MG63 (cell line): ENCODE results near the gene ADAMTS16. TPM values are rescaled to one million over a fixed set of nuclear protein-coding genes. Genes with fewer than 3 reads are reported as not detected.
A peak's percentile ranks its signal among the peaks of the same experiment; 100 is the strongest.

ENCODE experiments used
- DNase-seq: peaks from one replicate; pipeline ENCODE4 v3.0.0-alpha.2; 2020
- H3K27me3 ChIP-seq: fragments of 250-450 bp; sonication (Bioruptor Pico); 2 replicates; pipeline ENCODE4 v1.5.1; 2020; ENCODE audit warnings: mild to moderate bottlenecking, moderate library complexity
- H3K36me3 ChIP-seq: fragments of 250-450 bp; sonication (Bioruptor Pico); 2 replicates; pipeline ENCODE4 v1.5.1; 2020; ENCODE audit warnings: mild to moderate bottlenecking, moderate library complexity
- H3K4me3 ChIP-seq: fragments of 250-450 bp; sonication (Bioruptor Pico); 2 replicates; pipeline ENCODE4 v1.5.1; 2020; ENCODE audit warnings: mild to moderate bottlenecking, moderate library complexity
- H3K9me3 ChIP-seq: fragments of 250-450 bp; sonication (Bioruptor Pico); 2 replicates; pipeline ENCODE4 v1.5.1; 2020; ENCODE audit warnings: mild to moderate bottlenecking, moderate library complexity
- total RNA-seq: library from RNA; depleted of rRNA; stranded (reverse); fragments of >200 nt; shearing (Covaris generic); gene quantifications from 2 replicates; pipeline ENCODE4 v1.2.3, GENCODE V29; 2014; ENCODE audit warnings: low replicate concordance

The ADAMTS16 gene
- total RNA-seq, 1 experiment from 2014 or later = not detected

DNA sequence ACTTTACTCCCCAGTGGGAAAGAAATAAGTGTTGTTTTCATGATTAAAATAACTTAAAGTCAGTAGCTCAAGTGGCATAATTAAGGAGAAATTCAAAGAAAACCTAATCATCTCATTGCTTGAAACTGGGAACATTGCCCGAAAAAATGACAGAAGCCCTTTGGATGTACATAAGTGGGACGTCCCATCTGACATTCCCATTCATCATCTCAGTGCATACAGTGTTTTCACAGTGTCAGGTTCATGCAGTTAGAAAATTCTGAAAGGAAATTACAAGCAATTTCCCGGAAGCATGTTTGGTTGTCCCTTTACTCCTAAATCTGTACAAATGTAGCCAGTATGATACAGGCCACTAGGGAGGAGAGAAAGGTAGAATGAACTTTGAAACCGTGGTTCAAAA, 95.6 kb downstream of the ADAMTS16 start:
- no peak for DNase-seq
- peaks cover 11% of the 10 kb centered on the region for H3K27me3 ChIP-seq
- H3K4me3 ChIP-seq = no peak overlapping the region
- no peaks in the 10 kb centered on the region for H3K36me3 ChIP-seq
- H3K9me3 ChIP-seq = no peaks in the 10 kb centered on the region

DNA sequence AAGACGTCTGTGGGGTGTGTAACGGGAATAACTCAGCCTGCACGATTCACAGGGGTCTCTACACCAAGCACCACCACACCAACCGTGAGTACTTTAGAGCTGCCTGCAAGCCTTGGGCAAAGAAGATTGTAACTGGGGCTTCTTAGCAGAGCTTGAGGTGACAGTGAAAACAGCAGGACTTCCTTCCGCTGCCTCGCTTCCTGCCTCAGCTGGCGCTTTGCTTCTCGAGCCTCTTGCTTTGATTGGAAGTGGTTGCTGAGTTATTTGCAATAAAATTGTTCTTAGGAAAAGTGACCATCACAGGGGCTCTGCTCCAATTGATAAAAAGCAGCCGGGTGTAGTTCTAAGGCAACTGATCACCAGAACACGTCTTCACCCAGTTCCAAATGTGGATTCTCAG, 99.1 kb downstream of the ADAMTS16 start:
- no peak for DNase-seq
- Histone ChIP-seq H3K36me3 (no peaks in the 10 kb centered on the region), H3K4me3 (no peak overlapping the region), H3K27me3 (peaks cover 31% of the 10 kb centered on the region), H3K9me3 (no peaks in the 10 kb centered on the region)

DNA sequence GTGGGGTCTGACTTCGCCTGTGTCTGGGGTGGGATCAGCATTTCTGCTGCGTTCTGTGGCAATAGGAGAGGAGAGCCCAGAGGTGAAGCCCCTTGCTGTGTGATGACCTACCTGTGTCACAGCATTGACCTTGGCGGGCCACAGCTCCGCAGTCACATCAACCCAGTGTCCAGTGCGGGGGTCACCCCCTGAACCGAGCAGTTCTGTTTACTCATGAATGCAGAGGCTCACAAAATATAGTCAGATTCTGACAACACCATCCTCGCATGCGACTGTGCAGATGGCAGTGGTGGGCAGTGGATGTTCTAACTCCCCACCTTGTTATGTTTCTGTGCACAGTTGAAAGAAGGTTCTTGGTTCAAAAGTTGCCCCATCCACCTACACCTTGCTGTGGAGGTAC, 100.1 kb downstream of the ADAMTS16 start:
- no peaks in the 10 kb centered on the region for H3K9me3 ChIP-seq
- H3K36me3 ChIP-seq = no peaks in the 10 kb centered on the region
- peaks cover 38% of the 10 kb centered on the region for H3K27me3 ChIP-seq
- no peak overlapping the region for H3K4me3 ChIP-seq
- DNase-seq = no peak

DNA sequence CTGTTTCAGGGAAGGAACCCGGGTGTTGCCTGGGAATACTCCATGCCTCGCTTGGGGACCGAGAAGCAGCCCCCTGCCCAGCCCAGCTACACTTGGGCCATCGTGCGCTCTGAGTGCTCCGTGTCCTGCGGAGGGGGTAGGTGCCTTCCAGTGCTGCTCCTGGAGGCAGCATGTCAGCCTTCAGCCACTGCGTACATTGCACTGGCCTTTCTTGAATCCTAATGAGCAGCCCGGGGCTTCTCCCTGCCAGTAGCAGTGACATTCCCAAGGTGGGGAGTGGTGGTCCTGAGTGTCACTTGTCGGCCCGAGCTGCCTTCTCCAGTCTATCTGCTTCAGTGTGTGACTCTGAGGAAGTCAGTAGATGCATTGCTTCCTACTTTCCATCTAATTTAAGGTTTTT, 101.9 kb downstream of the ADAMTS16 start:
- H3K27me3 ChIP-seq = peaks cover 38% of the 10 kb centered on the region
- H3K4me3 ChIP-seq = no peak overlapping the region
- H3K36me3 ChIP-seq = no peaks in the 10 kb centered on the region
- no peak for DNase-seq
- no peaks in the 10 kb centered on the region for H3K9me3 ChIP-seq

DNA sequence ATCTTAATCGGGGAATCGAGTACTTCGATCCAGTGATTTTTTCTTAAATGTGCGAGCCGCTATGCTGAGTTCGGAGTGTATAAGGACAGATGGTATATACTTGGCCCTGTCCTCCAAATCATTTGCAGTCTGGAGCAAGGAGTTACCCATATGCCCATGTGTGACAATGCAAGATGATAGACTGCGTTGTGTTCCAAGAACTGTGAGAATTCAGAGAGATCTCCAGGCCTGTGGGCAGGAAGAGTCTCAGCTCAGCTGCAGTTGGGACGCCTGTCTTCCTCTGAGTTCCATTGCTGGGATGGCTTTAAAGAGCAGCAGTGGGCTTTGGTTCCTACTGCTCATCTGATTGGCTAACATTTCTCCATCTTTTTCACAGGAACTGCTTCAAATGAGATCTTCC, 106.6 kb downstream of the ADAMTS16 start:
- peaks cover 28% of the 10 kb centered on the region for H3K27me3 ChIP-seq

DNA sequence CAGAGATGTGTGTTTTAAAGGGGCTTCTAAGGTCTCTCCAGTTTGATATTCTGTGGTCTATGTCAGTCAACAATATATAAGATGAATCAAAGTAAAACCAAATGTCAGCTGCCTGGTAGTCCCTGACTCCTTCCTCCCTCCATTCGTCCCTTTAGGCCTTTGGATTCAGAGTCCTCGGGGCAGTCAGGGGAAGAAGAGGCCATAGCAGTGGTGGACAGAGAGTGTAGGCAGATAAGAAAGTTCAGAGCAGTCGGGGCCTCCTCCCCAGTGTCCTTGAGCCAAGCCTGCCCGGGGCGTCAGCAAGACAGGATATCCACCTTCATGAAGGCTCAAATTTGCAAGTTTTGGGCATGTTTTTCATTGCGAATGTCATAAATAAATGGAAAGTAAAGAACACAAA, 110.6 kb downstream of the ADAMTS16 start:
- H3K4me3 ChIP-seq = no peak overlapping the region
- H3K9me3 ChIP-seq = peaks cover 10% of the 10 kb centered on the region
- peaks cover 4% of the 10 kb centered on the region; the same call in 1 of the 2 replicates for H3K27me3 ChIP-seq
- DNase-seq = no peak
- H3K36me3 ChIP-seq = no peaks in the 10 kb centered on the region

More for the DNA sequence above, 106.6 kb downstream of the ADAMTS16 start:
- no peak overlapping the region for H3K4me3 ChIP-seq
- DNase-seq = no peak
- no peaks in the 10 kb centered on the region for H3K36me3 ChIP-seq
- H3K9me3 ChIP-seq = no peaks in the 10 kb centered on the region

DNA sequence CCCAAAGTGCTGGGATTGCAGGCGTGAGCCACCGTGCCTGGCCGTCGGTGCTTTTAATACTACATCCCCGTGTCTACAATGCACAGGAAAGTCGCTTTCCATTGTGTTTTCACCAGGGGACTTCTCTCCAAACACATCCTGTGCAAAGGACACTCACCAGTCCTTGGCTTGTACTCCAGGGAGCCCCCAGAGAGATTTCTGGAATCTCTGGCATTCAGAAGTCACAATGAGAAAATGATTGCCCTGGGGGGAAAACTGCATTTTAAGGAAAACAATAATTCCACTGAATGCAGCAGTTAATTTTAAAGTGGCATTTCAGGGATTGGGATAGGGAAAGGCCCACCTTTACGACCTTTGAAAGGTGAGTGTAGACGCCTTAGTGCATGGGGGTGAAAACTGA, 112.0 kb downstream of the ADAMTS16 start:
- no peaks in the 10 kb centered on the region for H3K36me3 ChIP-seq
- H3K27me3 ChIP-seq = peaks cover 14% of the 10 kb centered on the region
- DNase-seq = no peak
- H3K9me3 ChIP-seq = peaks cover 20% of the 10 kb centered on the region
- no peak overlapping the region for H3K4me3 ChIP-seq

DNA sequence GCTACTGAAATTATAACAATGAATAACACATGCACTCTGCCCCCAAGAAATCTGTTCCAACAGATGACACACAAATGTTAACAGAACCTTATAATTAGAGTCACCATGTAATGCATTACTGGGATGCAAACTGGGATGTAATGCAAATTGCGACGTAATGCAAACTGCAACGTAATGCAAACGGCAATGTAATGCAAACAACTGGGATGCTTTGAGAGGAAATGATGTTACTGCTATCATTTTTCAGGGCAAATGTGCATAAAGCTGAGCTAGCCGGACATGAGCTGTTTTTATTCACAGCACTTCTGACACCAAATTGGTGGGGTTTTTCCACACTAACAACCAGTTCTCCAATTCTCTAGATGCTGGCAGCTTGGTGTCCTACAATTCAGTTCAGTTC, 117.2 kb downstream of the ADAMTS16 start:
- no peak for DNase-seq
- Histone ChIP-seq H3K27me3 (peaks cover 30% of the 10 kb centered on the region), H3K4me3 (no peak overlapping the region), H3K9me3 (peaks cover 20% of the 10 kb centered on the region), H3K36me3 (no peaks in the 10 kb centered on the region)

DNA sequence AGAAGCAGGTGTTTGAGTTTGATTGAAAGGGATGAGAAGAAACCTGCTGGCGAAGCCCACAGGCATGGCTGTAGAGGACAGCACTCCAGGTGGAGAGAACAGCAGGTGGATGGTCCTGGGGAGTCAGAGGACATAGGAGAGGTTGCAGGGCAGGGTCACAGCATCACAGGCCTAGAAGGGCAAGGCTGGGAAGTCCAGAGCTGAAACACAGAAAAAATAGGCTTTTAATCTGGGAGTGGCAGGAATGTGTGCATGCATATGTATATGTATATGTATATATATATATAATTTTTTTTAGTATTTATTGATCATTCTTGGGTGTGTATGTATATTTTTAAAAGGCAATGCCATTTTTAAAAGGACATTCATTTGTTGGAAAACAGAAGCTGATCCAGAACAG, 118.4 kb downstream of the ADAMTS16 start:
- H3K36me3 ChIP-seq = no peaks in the 10 kb centered on the region
- H3K4me3 ChIP-seq = no peak overlapping the region
- H3K27me3 ChIP-seq = peaks cover 30% of the 10 kb centered on the region
- no peak for DNase-seq
- H3K9me3 ChIP-seq = peaks cover 20% of the 10 kb centered on the region

DNA sequence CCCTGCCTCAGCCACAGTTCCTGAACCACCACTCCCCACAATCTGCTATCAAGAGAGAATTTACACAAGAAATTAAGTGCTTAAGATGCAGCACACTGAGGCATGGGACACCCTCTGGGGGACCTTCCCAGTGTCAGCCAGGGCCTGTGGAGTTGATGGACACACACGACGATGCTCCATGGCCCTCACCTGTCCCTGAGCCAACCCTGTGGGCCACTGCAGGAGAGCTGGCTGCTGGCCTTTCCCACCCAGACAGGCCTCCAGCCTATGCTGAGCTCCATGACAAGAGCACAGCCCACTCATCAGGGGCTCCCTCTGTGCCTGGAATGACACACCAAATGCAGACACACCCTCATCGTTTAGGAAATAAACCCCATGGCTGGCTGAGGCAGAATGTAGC, 124.6 kb downstream of the ADAMTS16 start:
- Histone ChIP-seq H3K36me3 (no peaks in the 10 kb centered on the region), H3K4me3 (no peak overlapping the region), H3K27me3 (peaks cover 9% of the 10 kb centered on the region; the same call in 1 of the 2 replicates), H3K9me3 (no peaks in the 10 kb centered on the region)
- DNase-seq = no peak

DNA sequence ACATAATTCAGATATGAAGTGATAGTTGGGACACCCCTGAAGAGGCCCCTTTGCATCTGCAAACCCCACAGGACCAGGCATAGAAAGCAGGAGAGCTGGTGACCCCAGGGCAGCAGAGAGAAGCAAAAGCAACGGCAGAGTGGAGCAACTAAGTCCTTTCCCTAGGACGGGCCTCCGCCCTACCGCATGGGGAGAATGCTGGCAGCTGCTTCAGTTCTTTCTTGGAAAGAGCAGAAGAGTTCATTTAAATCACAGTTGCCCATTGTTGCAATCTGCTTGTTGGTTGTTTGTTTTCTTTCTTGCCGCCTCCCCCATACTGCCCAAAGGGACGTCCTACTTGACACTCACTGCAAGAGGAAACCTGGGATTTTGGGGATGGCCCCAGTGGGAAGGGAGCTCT, 126.2 kb downstream of the ADAMTS16 start:
- no peaks in the 10 kb centered on the region for H3K9me3 ChIP-seq
- H3K4me3 ChIP-seq = no peak overlapping the region

DNA sequence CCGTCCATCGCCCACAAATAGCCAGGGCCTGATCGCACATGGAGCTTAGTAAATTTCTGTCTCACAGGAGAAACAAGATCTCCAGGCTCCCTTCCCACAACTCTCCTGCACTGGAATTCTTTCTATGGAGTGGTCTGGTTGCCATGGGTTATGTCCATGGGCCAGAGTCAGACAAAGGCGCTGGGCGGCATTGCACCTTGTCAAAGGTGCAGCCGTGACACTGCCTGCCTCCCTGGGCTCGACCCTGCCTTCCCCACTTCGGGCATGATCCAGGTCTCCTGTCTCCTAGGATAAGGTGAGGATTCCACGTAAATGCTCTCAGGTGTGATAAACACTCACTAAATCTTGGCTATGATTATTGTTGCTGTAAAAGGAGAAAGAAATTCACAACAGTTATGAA, 130.0 kb downstream of the ADAMTS16 start:
- H3K36me3 ChIP-seq = no peaks in the 10 kb centered on the region
- H3K27me3 ChIP-seq = peaks cover 5% of the 10 kb centered on the region
- H3K9me3 ChIP-seq = no peaks in the 10 kb centered on the region
- no peak for DNase-seq
- H3K4me3 ChIP-seq = no peak overlapping the region

More for the DNA sequence above, 126.2 kb downstream of the ADAMTS16 start:
- Histone ChIP-seq H3K36me3 (no peaks in the 10 kb centered on the region), H3K27me3 (peaks cover 8% of the 10 kb centered on the region)
- no peak for DNase-seq

DNA sequence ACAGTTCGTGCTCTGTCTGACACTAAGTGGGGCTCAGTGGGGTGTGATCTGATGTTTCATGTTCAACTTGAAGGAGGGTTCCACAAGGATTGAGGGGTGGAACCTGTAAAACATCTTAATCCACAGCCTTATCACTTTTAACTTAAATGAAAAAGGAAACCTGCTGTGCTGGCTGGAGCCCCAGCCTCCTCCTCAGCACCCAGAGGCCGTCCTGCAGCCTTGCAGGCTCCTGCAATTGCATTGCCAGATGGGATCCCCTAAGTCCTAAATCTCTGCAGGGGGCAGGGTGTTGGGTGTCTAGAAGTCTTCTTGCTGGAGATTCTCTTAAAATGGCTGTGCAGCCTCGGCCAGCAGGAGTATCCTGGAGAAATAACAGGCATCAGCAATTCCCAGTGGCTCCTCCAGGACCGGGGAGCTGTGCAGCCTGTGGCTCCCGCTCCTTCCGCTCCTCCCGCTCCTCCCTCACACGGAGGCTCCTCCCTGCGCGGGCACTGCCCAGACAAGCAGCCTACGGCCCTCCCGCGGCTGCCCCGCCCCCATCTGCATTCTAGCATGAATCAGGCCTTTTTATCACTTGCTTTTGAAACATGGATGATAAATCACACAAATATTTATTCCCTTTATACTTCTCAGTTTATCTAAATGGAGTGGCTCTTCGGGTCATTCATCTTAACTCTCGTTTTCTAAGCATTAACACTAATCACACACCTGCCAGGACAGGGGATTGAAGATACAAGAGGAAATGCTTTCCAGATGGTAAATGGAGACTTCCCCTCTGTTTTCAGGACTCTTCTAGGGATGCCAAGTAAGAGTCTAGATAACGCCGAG, 131.0 kb downstream of the ADAMTS16 start:
- DNase-seq = peak; percentile 89
- Histone ChIP-seq H3K4me3 (no peak overlapping the region), H3K36me3 (no peaks in the 10 kb centered on the region), H3K9me3 (no peaks in the 10 kb centered on the region), H3K27me3 (peaks cover 5% of the 10 kb centered on the region)

DNA sequence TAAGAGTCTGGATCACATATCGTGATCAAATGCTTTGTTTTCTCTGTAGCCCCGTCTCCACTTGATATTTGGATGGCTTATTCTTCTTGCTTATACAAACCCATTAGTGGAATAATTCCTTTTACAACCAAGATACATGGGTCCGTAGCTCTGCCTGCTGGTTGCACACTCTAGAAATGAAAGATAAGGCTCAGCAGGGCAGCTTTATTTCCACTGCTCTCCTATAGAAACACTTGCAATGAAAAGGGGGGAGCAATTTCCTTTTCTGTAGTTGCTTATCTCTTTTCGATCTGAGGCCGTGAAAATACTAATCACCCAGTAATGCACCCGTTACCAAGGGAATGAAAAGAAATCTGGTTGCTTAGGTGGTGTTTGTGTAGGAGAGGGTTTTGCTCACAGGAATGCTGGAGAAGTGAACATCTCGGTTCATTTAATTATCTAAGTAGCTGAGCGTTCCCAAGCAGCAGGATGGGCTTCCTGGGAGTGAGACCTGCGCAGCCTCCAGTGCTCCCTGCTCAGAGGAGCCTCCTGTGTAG, 131.7 kb downstream of the ADAMTS16 start:
- H3K27me3 ChIP-seq = peaks cover 5% of the 10 kb centered on the region
- no peaks in the 10 kb centered on the region for H3K9me3 ChIP-seq
- DNase-seq = no peak
- no peak overlapping the region for H3K4me3 ChIP-seq
- no peaks in the 10 kb centered on the region for H3K36me3 ChIP-seq

DNA sequence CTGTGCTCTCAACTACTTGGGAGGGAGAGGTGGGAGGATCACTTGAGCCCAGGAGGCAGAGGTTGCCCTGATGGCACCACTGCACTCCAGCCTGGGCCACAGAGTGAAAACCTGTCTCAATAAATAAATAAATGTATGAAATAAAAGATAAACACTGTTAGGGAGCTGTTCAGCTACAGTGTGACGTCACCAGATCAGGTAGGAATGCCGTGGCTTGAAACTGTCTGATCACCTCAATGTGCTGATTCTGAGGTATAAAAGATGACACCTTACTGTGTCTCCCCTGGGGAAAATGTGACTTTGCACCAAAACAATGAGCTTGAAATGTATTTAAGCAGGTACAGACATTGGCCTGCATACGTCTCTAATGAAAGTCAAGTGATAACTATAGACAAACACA, 133.3 kb downstream of the ADAMTS16 start:
- no peaks in the 10 kb centered on the region for H3K36me3 ChIP-seq
- no peaks in the 10 kb centered on the region for H3K9me3 ChIP-seq
- peaks cover 5% of the 10 kb centered on the region for H3K27me3 ChIP-seq
- DNase-seq = no peak
- H3K4me3 ChIP-seq = no peak overlapping the region

DNA sequence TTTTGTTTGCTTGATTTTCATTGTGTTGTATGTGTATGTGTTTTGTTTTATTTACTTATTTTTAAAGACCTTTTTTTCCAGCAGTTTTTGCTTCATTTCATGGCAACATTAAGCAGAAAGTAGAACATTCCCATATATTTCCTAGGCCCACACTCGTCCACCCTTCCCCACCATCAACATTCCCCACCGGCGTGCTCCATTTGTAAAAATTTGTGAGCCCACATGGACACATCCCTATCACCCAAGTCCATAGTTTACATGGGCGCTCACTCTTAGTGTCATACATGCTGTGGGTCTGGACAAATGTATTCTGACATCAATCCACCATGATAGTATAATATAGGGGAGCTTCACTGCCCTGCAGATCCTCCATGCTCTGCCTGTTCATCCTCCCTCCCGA, 133.8 kb downstream of the ADAMTS16 start:
- Histone ChIP-seq H3K4me3 (no peak overlapping the region), H3K9me3 (no peaks in the 10 kb centered on the region), H3K27me3 (peaks cover 5% of the 10 kb centered on the region), H3K36me3 (no peaks in the 10 kb centered on the region)
- DNase-seq = no peak

DNA sequence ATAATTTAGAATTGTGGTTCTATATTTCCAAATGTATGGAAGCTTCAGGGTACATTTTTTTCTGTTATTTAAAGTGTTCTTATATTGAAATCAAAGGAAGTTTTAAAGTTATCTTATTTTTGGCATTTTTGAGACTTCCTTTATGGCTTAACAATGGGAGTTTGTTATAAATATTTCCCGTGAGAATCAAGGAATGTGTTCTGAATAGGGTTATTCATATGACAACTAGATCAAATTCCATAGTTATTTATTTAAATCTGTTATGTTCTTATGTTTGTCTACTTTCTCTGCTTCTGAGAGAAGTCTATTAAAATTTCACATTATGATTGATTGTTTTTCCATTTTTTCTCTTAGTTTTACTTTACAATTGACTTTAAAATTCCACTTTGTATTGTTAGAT, 135.1 kb downstream of the ADAMTS16 start:
- no peak overlapping the region for H3K4me3 ChIP-seq
- H3K27me3 ChIP-seq = peaks cover 3% of the 10 kb centered on the region
- H3K36me3 ChIP-seq = no peaks in the 10 kb centered on the region
- H3K9me3 ChIP-seq = no peaks in the 10 kb centered on the region
- DNase-seq = no peak

DNA sequence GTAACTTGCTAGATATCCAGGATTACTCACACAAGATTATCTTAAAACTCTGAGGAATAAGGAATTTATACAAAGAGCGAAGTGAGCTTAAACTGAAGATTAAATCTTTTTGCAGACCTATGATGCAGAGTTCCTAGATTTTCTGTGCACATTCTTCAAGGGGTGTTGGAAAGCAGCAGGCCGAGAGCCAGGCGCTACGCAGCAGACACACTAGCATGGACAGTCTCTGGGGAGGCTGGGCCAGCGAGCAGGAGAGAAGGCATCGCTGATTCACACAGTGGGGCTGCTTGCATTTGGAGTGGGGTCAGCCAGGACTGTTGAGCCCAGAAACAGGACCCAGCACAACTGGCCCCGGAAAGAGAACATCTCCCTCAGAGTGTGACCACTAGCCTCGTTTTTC, 136.3 kb downstream of the ADAMTS16 start:
- Histone ChIP-seq H3K4me3 (no peak overlapping the region), H3K27me3 (no peaks in the 10 kb centered on the region; the same call in none of the 2 replicates), H3K9me3 (no peaks in the 10 kb centered on the region), H3K36me3 (no peaks in the 10 kb centered on the region)
- no peak for DNase-seq
